Measurements from ENCODE around the gene CSTA.

Gene CSTA

DNA sequence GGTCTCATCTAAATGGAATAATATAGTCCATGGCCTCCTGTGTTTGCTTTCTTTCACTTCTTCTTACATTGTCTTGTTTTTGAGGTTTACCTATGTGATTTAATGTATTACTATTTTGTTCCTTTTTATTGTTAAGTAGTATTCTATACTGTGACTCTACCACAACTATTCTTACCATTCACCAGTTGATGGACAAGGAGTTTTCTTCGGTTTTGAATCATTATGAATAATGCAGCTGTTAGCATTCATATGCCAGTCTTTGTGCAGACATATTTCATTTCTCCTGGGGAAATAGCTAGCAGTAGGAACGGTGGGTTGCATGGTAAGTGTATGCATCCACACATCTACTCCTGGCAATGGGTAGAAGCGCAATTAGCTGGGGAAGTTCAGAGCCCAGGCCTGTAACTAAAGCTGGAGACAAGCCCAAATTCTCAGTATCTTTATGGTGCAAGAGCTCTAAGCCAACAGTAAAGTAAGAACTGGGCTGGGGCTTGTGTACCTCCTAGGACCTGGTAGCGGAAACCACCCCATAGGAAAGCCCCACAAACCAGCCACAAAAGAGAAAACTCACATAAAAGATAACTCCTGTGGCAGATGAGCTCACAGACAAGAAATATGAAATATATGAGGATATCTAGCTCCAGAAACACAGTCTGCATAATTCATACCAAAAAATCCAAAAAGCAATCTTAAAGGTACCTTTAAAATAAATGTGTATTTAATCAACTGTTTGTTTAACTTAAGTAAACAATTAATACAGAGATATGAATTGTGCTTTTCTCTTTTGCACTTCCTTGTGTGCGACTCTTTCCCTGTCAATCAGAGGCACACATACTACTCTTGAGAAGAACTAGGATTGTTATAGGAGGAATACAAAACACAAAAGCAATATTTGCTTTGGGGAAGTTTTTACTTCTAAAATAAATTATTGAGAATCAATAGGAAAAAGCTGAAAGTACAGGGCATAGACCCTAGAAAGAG lies 2.7 kb upstream of the CSTA start:
- DNase-seq = no peak

DNA sequence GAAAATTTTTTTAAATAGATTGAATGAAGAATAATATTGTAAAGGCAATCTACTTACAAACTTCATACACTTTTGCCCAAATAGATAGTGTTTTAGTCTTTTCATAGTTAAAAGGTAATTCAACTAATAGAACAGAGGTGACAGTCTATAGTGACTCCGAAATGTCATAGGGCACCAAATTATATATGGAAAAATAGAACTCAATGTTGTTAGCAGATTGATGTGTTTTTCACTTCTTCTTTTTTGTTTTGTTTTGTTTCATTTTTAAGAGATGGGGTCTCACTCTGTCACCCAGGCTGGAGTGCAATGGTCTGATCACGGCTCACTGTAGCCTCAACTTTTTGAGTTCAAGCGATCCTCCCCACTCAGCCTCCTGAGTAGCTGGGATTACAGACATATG lies 721 bp downstream of the CSTA start:
- DNase-seq = no peak

- DNase-seq = no peak
Measured at GRCh38 chr3:122331886-122332285, 6.8 kb downstream of the CSTA start.

- no peak for DNase-seq
Measured at GRCh38 chr3:122332551-122332950, 7.5 kb downstream of the CSTA start.

DNA sequence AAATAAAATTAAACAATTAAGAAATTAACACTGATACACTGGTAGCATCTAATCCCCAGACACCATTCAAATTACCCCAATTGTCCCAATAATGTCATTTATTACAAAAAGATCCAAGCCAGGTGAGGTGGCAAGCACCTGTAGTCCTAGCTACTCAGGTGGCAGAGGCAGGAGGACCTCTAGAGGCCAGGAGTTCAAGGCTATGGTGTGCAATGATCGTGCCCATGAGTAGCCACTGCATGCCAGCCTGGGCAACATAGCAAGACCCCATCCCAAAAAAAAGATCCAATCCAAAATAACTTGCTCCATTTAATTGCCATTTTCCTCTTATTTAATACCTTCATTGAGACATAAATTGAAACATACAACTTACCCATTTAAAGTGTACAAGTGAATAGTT lies 17.8 kb downstream of the CSTA start:
- DNase-seq = no peak

GRCh38 chr3:122343654-122344053 lies 18.6 kb downstream of the CSTA start:
- DNase-seq = peak; percentile 25

GRCh38 chr3:122349171-122349570 lies 24.1 kb downstream of the CSTA start:
- no peak for DNase-seq

GRCh38 chr3:122350814-122351418 lies 25.9 kb downstream of the CSTA start:
- DNase-seq = peak; percentile 40

GRCh38 chr3:122351612-122352011 lies 26.6 kb downstream of the CSTA start:
- no peak for DNase-seq

DNA sequence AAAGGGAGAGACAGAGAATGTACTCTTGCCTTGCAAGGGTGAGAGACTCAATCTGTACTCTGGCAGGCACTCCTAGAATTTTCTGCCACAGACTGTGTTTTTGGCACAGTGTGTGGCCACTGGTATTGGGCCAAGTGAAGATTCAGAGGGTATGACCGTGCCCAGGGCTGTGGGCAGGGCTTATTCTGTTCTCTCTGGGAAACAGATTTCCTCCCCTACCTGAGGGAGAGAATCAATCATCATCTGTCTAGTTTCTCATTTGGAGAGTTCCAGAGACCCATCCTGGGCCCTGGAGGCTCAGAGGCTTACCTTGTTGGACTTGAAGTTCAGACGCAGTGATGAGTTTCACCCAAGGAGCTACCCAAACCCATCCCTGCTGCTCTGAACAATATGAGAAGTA lies 28.2 kb downstream of the CSTA start:
- peak; percentile 14 for DNase-seq

DNA sequence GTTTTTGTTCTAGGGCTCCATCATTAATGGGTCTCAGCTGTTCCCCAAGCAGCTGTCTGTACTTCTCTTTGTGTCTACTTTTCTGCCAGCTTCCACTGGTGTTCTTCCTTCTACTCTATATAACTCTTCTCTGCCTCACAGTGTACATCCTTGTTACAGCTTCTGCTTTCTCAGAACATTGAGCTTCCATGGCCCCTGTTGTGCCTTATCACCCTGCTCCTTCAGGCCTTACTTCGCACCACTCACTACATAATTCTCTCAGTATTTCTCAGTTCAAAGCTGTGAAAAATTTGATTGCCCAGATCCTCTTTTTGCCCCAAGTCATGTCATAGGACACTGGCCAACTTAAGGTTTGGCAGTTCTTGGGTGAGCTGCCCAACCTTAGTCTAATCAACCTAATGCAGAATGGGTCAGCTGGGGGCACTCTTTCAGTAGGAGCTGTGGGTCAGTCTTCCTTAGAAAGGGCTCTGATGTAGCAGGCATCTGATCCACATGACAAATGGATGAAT lies 28.9 kb downstream of the CSTA start:
- DNase-seq = no peak

GRCh38 chr3:122355612-122356011 lies 30.6 kb downstream of the CSTA start:
- no peak for DNase-seq

GRCh38 chr3:122356402-122356801 lies 31.4 kb downstream of the CSTA start:
- peak; percentile 26 for DNase-seq

- no peak for DNase-seq
Measured at GRCh38 chr3:122357828-122358702, 33.0 kb downstream of the CSTA start.

GRCh38 chr3:122358703-122359032 lies 33.6 kb downstream of the CSTA start:
- no peak for DNase-seq

GRCh38 chr3:122362026-122362425 lies 37.0 kb downstream of the CSTA start:
- no peak for DNase-seq

DNA sequence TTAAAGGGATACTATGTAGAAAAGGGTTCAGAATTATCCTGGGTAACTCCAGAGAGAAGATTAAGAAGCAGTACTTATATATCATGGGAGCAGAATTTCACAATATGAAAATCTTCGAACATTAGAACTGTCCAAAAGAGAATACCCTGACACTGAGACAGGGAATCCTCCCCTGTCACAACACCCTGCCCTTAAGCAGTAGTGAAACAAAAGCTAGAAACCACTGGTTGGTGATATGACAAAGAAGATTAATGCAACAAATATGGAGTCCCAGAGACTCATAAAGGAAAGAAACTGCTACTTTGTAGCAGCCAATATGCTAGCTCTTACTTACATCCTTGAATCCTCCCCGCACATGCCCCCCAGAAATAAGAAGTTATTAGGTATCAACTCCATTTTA lies 39.4 kb downstream of the CSTA start:
- DNase-seq = no peak

- DNase-seq = no peak
Measured at GRCh38 chr3:122365073-122365472, 40.0 kb downstream of the CSTA start.

- DNase-seq = peak; percentile 57
Measured at GRCh38 chr3:122365582-122366378, 40.7 kb downstream of the CSTA start.

- no peak for DNase-seq
Measured at GRCh38 chr3:122366379-122366749, 41.3 kb downstream of the CSTA start.

DNA sequence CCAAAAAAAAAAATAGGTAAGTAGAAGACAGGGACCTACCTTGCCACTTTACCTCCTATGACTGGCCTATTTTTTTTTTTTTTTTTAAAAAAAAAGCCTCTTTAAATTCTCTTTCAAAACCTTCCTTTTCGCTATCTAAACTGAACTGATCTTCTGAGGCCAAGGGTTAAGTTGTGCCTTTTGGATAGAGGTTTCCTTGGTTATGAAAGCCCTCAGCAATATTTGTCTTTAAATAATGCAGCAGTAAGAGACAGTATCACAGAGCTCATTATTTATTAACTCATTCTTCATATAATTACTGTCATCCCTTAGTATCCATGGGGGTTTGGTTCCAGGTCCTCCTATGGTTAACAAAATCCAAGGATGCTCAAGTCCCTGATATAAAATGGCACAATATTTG lies 49.0 kb downstream of the CSTA start:
- no peak for DNase-seq

- DNase-seq = no peak
Measured at GRCh38 chr3:122377975-122378374, 52.9 kb downstream of the CSTA start.

Measured in EL (cell line).